Measurements from ENCODE around the gene KIAA1217. TPM values are rescaled to one million over a fixed set of nuclear protein-coding genes. Genes with fewer than 3 reads are reported as not detected.
A peak's percentile ranks its signal among the peaks of the same experiment; 100 is the strongest.

KIAA1217 gene
- polyA plus RNA-seq, 6 donors from 2014 or later = not detected

GRCh38 chr10:24570658-24571426 lies 361.9 kb downstream of the KIAA1217 start:
- peaks cover 0 to 10% (median 5%) of the 10 kb centered on the region in 7 donors for H3K9me3 Mint-ChIP-seq
- H3K4me3 Mint-ChIP-seq = peak overlapping the region in 1 of 8 donors; percentile 16
- DNase-seq (no peak), ATAC-seq (ENCODE audit: low read depth in 2 of 2) (no peak)
- no peaks in the 10 kb centered on the region for H3K36me3 Mint-ChIP-seq
- H3K27me3 Mint-ChIP-seq = peaks cover 8 to 24% (median 16%) of the 10 kb centered on the region in 3 donors
- peak overlapping the region in 1 of 6 donors; percentile 62 for H3K27ac Mint-ChIP-seq
- no peaks in the 10 kb centered on the region for H3K4me1 Mint-ChIP-seq

- Mint-ChIP-seq H3K4me3 (no peak overlapping the region), H3K9me3 (peaks cover 5 to 21% (median 9%) of the 10 kb centered on the region in 7 donors), H3K36me3 (peaks cover 0 to 5% of the 10 kb centered on the region in 2 donors), H3K27me3 (peaks cover 8 to 24% (median 16%) of the 10 kb centered on the region in 3 donors), H3K4me1 (no peaks in the 10 kb centered on the region), H3K27ac (no peak overlapping the region)
- DNase-seq = no peak
- ATAC-seq (ENCODE audit: low read depth in 2 of 2) = no peak
Observed at GRCh38 chr10:24571870-24572450, 363.0 kb downstream of the KIAA1217 start.

GRCh38 chr10:24574161-24574560 lies 365.2 kb downstream of the KIAA1217 start:
- peaks cover 5 to 29% (median 13%) of the 10 kb centered on the region in 7 donors for H3K9me3 Mint-ChIP-seq
- no peak for ATAC-seq (ENCODE audit: low read depth in 2 of 2)
- H3K36me3 Mint-ChIP-seq = peaks cover 0 to 5% of the 10 kb centered on the region in 2 donors
- no peak for DNase-seq
- no peak overlapping the region for H3K27ac Mint-ChIP-seq
- peaks cover 8 to 23% (median 16%) of the 10 kb centered on the region in 3 donors for H3K27me3 Mint-ChIP-seq
- no peaks in the 10 kb centered on the region for H3K4me1 Mint-ChIP-seq
- H3K4me3 Mint-ChIP-seq = no peak overlapping the region

GRCh38 chr10:24574578-24575155 lies 365.7 kb downstream of the KIAA1217 start:
- Mint-ChIP-seq H3K27ac (no peak overlapping the region), H3K4me3 (no peak overlapping the region), H3K27me3 (peaks cover 8 to 18% (median 16%) of the 10 kb centered on the region in 3 donors), H3K4me1 (no peaks in the 10 kb centered on the region), H3K36me3 (peaks cover 0 to 5% of the 10 kb centered on the region in 2 donors), H3K9me3 (peaks cover 5 to 29% (median 12%) of the 10 kb centered on the region in 7 donors)
- DNase-seq (no peak), ATAC-seq (ENCODE audit: low read depth in 2 of 2) (no peak)

- DNase-seq (no peak), ATAC-seq (ENCODE audit: low read depth in 2 of 2) (no peak)
- Mint-ChIP-seq H3K27ac (no peak overlapping the region), H3K9me3 (peaks cover 5 to 29% (median 13%) of the 10 kb centered on the region in 7 donors), H3K27me3 (peaks cover 8 to 10% (median 10%) of the 10 kb centered on the region in 3 donors), H3K4me3 (no peak overlapping the region), H3K36me3 (peaks cover 0 to 5% of the 10 kb centered on the region in 2 donors), H3K4me1 (no peaks in the 10 kb centered on the region)
Observed at GRCh38 chr10:24575481-24576002, 366.6 kb downstream of the KIAA1217 start.

- DNase-seq (no peak), ATAC-seq (ENCODE audit: low read depth in 2 of 2) (no peak)
- Mint-ChIP-seq H3K27ac (no peak overlapping the region), H3K4me3 (no peak overlapping the region), H3K9me3 (peaks cover 5 to 29% (median 13%) of the 10 kb centered on the region in 7 donors), H3K27me3 (peaks cover 0 to 4% (median 0%) of the 10 kb centered on the region in 3 donors), H3K4me1 (no peaks in the 10 kb centered on the region), H3K36me3 (peaks cover 0 to 5% of the 10 kb centered on the region in 2 donors)
Observed at GRCh38 chr10:24579448-24579847, 370.5 kb downstream of the KIAA1217 start.

GRCh38 chr10:24579906-24580305 lies 371.0 kb downstream of the KIAA1217 start:
- ATAC-seq (ENCODE audit: low read depth in 2 of 2) (no peak), DNase-seq (no peak)
- Mint-ChIP-seq H3K36me3 (peaks cover 0 to 5% of the 10 kb centered on the region in 2 donors), H3K27me3 (peaks cover 0 to 4% (median 0%) of the 10 kb centered on the region in 3 donors), H3K9me3 (peaks cover 5 to 28% (median 12%) of the 10 kb centered on the region in 7 donors), H3K4me1 (no peaks in the 10 kb centered on the region), H3K27ac (peak overlapping the region in 1 of 6 donors; percentile 69), H3K4me3 (no peak overlapping the region)

- H3K4me1 Mint-ChIP-seq = no peaks in the 10 kb centered on the region
- H3K27ac Mint-ChIP-seq = no peak overlapping the region
- H3K4me3 Mint-ChIP-seq = no peak overlapping the region
- peaks cover 0 to 24% of the 10 kb centered on the region in 2 donors for H3K36me3 Mint-ChIP-seq
- H3K9me3 Mint-ChIP-seq = no peaks in the 10 kb centered on the region
- ATAC-seq (ENCODE audit: low read depth in 2 of 2) = no peak
- H3K27me3 Mint-ChIP-seq = no peaks in the 10 kb centered on the region
- no peak for DNase-seq
Observed at GRCh38 chr10:24589265-24589664, 380.3 kb downstream of the KIAA1217 start.

- no peaks in the 10 kb centered on the region for H3K27me3 Mint-ChIP-seq
- no peak overlapping the region for H3K27ac Mint-ChIP-seq
- no peaks in the 10 kb centered on the region for H3K4me1 Mint-ChIP-seq
- H3K9me3 Mint-ChIP-seq = no peaks in the 10 kb centered on the region
- DNase-seq = no peak
- no peak overlapping the region for H3K4me3 Mint-ChIP-seq
- H3K36me3 Mint-ChIP-seq = peaks cover 0 to 21% of the 10 kb centered on the region in 2 donors
- no peak for ATAC-seq (ENCODE audit: low read depth in 2 of 2)
Observed at GRCh38 chr10:24590697-24591457, 381.9 kb downstream of the KIAA1217 start.

- no peak overlapping the region for H3K4me3 Mint-ChIP-seq
- H3K36me3 Mint-ChIP-seq = peaks cover 0 to 28% of the 10 kb centered on the region in 2 donors
- no peaks in the 10 kb centered on the region for H3K4me1 Mint-ChIP-seq
- H3K9me3 Mint-ChIP-seq = no peaks in the 10 kb centered on the region
- H3K27me3 Mint-ChIP-seq = no peaks in the 10 kb centered on the region
- H3K27ac Mint-ChIP-seq = no peak overlapping the region
- no peak for DNase-seq
- no peak for ATAC-seq (ENCODE audit: low read depth in 2 of 2)
Observed at GRCh38 chr10:24596217-24596930, 387.4 kb downstream of the KIAA1217 start.

- Mint-ChIP-seq H3K4me3 (no peak overlapping the region), H3K27me3 (no peaks in the 10 kb centered on the region), H3K36me3 (peaks cover 2 to 26% of the 10 kb centered on the region in 2 donors), H3K9me3 (no peaks in the 10 kb centered on the region), H3K27ac (peak overlapping the region in 1 of 6 donors; percentile 20), H3K4me1 (no peaks in the 10 kb centered on the region)
- no peak for DNase-seq
- ATAC-seq (ENCODE audit: low read depth in 2 of 2) = no peak
Observed at GRCh38 chr10:24597426-24597825, 388.5 kb downstream of the KIAA1217 start.

Data from naive B cell (primary cell).